GM23248 (cell line): ENCODE data around the gene SSUH2. TPM values are rescaled to one million over a fixed set of nuclear protein-coding genes. Genes with fewer than 3 reads are reported as not detected.

Experiments
- DNase-seq: peaks from one replicate; pipeline ENCODE4 v3.0.0-alpha.2; 2015
- H2AFZ ChIP-seq: fragments of 200-600 bp; sonication (generic); 2 replicates; pipeline ENCODE4 v1.6.1; 2016; ENCODE audit warnings: antibody characterized with exemption
- H3F3A ChIP-seq: fragments of 200-600 bp; sonication (generic); 2 replicates; pipeline ENCODE4 v1.6.1; 2016; ENCODE audit warnings: mild to moderate bottlenecking, antibody characterized with exemption, mixed run types; ENCODE audit not compliant: insufficient read depth
- H3K27ac ChIP-seq: fragments of 200-600 bp; sonication (generic); 2 replicates; pipeline ENCODE4 v1.5.1; 2016; ENCODE audit warnings: mild to moderate bottlenecking
- H3K27me3 ChIP-seq: fragments of 200-600 bp; sonication (generic); replicated peaks from 2 replicates; pipeline ENCODE4 v1.6.1; 2016; ENCODE audit warnings: mild to moderate bottlenecking; ENCODE audit not compliant: insufficient read depth
- H3K36me3 ChIP-seq: fragments of 200-600 bp; sonication (generic); 2 replicates; pipeline ENCODE4 v1.6.1; 2016; ENCODE audit warnings: low read depth, mild to moderate bottlenecking
- H3K4me1 ChIP-seq: fragments of 200-600 bp; sonication (generic); 2 replicates; pipeline ENCODE4 v1.6.1; 2016; ENCODE audit warnings: mild to moderate bottlenecking; ENCODE audit not compliant: insufficient read depth
- H3K4me2 ChIP-seq: fragments of 200-600 bp; sonication (generic); one replicate; pipeline ENCODE4 v1.6.1; 2016; ENCODE audit warnings: mild to moderate bottlenecking; ENCODE audit not compliant: unreplicated experiment
- H3K4me3 ChIP-seq: fragments of 200-600 bp; sonication (generic); 2 replicates; pipeline ENCODE4 v1.5.1; 2016; ENCODE audit warnings: mild to moderate bottlenecking
- H3K79me2 ChIP-seq: fragments of 200-600 bp; sonication (generic); 2 replicates; pipeline ENCODE4 v1.6.1; 2016; ENCODE audit warnings: mild to moderate bottlenecking; ENCODE audit not compliant: insufficient read depth
- H3K9ac ChIP-seq: fragments of 200-600 bp; sonication (generic); 2 replicates; pipeline ENCODE4 v1.6.1; 2016; ENCODE audit warnings: mild to moderate bottlenecking
- H3K9me2 ChIP-seq: fragments of 200-600 bp; sonication (generic); 2 replicates; pipeline ENCODE4 v1.6.1; 2016; ENCODE audit warnings: mixed run types, mild to moderate bottlenecking, moderate library complexity; ENCODE audit not compliant: insufficient read depth
- H3K9me3 ChIP-seq: fragments of 200-600 bp; sonication (generic); one replicate; pipeline ENCODE4 v1.6.1; 2017; ENCODE audit warnings: low read depth
- H4K20me1 ChIP-seq: fragments of 200-600 bp; sonication (generic); 2 replicates; pipeline ENCODE4 v1.6.0; 2016; ENCODE audit not compliant: insufficient read depth
- EZH2 ChIP-seq: fragments of 200-600 bp; sonication (generic); IDR thresholded peaks from 2 replicates; pipeline ENCODE4 v1.6.1; 2018; ENCODE audit warnings: antibody characterized with exemption, mild to moderate bottlenecking; ENCODE audit not compliant: insufficient read depth, poor library complexity, severe bottlenecking
- EZH2phosphoT487 ChIP-seq: fragments of 200-600 bp; sonication (generic); IDR thresholded peaks from 2 replicates; pipeline ENCODE4 v1.6.1; 2018; ENCODE audit warnings: antibody characterized with exemption, moderate library complexity, mild to moderate bottlenecking, low read depth; ENCODE audit not compliant: insufficient read depth
- WGBS, 2 experiments: methylation state at CpG; one replicate each; pipeline ENCODE4 v1.1.6; 2015 to 2017; ENCODE audit warnings: low lambda C conversion rate in 2 of 2, low coverage in 1 of 2; ENCODE audit errors: missing lambda C conversion rate in 2 of 2; 5-methylcytosine and 5-hydroxymethylcytosine counted together
- in situ Hi-C: fragments of 300-500 bp; cut with MboI; formaldehyde crosslinking; loops from 2 replicates; pipeline ENCODE4 v1.15.0; 2020
- polyA plus RNA-seq: library from polyadenylated mRNA; unstranded; fragments of >200 nt; fragmentation: Nextera tagmentation; extraction: Ambion mirVana; gene quantifications from 2 replicates; pipeline ENCODE4 v1.2.1, GENCODE V29; 2016
- total RNA-seq: library from RNA; depleted of rRNA; stranded (reverse); fragments of >200 nt; shearing (Covaris generic); gene quantifications from 2 replicates; pipeline ENCODE4 v1.2.3, GENCODE V29; 2014; rRNA removed

SSUH2 gene
- total and polyA plus RNA-seq, 2 experiments from 2014 or later, result 0.18 to 0.76 TPM

DNA sequence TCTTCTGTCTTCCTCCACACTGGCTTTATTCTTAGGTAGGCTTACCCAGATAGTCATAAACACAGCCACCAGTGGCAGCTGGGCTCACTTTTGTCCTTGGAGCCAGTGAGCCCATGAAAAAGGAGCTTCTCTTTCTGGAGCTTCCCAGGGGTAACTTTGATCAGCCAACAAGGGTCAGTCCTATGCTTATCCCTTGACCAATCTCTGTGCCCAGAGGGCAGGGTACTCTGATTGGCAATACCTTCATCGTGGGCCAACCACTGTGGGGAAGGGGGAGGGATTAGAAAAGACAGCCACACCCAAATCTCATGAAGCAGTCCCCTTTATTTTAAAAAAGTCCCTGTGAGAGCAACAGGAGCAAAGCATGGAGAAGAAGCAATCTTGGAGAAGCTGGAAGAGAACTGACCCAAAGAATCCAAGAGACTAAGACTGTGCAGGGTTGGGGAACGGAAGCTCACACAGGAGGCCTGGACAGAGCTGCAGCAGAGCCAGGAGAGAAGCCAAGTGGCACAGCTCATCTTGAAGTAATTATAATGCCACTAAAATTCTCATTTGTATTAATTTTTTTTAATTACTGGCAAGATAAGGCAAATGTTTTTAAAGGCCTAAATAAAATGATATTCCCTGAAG is 70.4 kb downstream of the SSUH2 start:
- H3K9me2 ChIP-seq, result 0 out of 2 replicates have a peak, but pooled peaks cover 3% of the 10 kb centered on the region
- no peaks in the 10 kb centered on the region for H4K20me1 ChIP-seq
- H3K27ac ChIP-seq, result no peak overlapping the region
- no peak overlapping the region for H3K4me2 ChIP-seq
- no peaks in the 10 kb centered on the region for H3K79me2 ChIP-seq
- no peaks in the 10 kb centered on the region for H3K27me3 ChIP-seq
- in situ Hi-C loops, result no loop called here
- H3K4me1 ChIP-seq, result peaks cover 34% of the 10 kb centered on the region
- no peak overlapping the region for H3K9ac ChIP-seq
- H2AFZ ChIP-seq, result no peak overlapping the region
- peaks cover 52% of the 10 kb centered on the region for H3F3A ChIP-seq
- peaks cover 20% of the 10 kb centered on the region for H3K36me3 ChIP-seq
- no peak overlapping the region for H3K4me3 ChIP-seq
- H3K9me3 ChIP-seq, result no peaks in the 10 kb centered on the region
- no peak for DNase-seq
- no peak for TF ChIP-seq EZH2
- TF ChIP-seq EZH2phosphoT487, result no peak
- 30 to 50% methylated on average over 2 of the region's 2 CpGs for WGBS, 2 experiments

DNA sequence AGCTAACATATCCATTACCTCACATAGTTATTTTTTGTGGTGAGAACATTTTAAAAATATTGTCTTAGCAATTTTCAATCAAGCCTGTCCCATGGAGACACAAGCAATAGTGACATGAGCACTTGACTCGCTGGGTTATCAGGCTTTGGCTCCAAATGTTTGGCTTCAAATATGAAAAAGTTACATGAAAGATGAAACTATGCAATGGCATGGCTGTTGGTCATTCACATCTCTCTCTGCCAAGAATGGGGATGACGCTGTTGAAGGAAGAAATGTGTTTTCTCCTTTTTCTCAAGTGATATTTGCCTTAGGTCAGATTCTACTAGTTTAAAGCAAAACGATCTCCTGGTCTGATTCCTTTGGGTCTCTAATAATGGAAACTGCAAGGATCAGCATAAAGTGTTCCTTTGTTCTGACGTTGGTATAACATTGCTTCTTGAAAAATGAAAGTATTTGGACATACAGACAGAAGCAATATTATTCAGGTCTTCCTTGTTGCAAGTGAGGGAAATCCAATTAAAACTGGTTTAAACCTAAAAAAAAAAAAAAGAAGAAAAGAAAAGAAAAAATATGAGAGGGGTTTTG is 71.2 kb downstream of the SSUH2 start:
- Histone ChIP-seq H3K9ac (no peak overlapping the region), H3K36me3 (peaks cover 26% of the 10 kb centered on the region), H4K20me1 (no peaks in the 10 kb centered on the region), H3K4me2 (peak overlapping the region; percentile 5), H3K9me3 (no peaks in the 10 kb centered on the region), H3K9me2 (0 out of 2 replicates have a peak, but pooled peaks cover 3% of the 10 kb centered on the region), H3F3A (peaks cover 59% of the 10 kb centered on the region), H3K27ac (no peak overlapping the region; the same call in 1 of the 2 replicates), H3K4me3 (no peak overlapping the region), H2AFZ (no peak overlapping the region), H3K79me2 (no peaks in the 10 kb centered on the region), H3K4me1 (peaks cover 34% of the 10 kb centered on the region), H3K27me3 (no peaks in the 10 kb centered on the region)
- in situ Hi-C loops, result no loop called here
- TF ChIP-seq EZH2, result no peak
- no peak for TF ChIP-seq EZH2phosphoT487
- 19 to 26% methylated on average over 4 of the region's 4 CpGs for WGBS, 2 experiments
- peak; percentile 56 for DNase-seq

DNA sequence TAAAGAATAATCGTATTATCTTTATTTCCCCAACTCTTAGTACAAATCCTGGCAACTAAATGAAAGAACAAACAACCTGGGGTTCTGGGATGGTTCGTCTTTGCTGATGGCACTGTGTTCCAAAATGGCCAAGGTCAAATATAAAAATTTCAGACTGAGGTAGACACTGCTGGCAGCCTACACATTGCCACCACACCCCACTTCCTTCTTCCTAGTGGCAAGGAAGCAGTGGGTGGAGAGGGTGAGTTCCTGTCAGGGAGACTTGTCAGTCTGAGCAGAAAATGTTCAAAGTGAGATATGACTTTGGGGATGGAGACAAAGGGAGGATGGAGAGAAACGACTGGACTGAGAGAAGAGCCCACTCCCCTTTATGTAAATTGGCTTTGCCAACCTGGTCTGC is 73.3 kb downstream of the SSUH2 start:
- no peaks in the 10 kb centered on the region for H3K79me2 ChIP-seq
- in situ Hi-C loops, result no loop called here
- 0 out of 2 replicates have a peak, but pooled peaks cover 3% of the 10 kb centered on the region for H3K9me2 ChIP-seq
- no peak overlapping the region for H3K4me2 ChIP-seq
- peaks cover 22% of the 10 kb centered on the region for H3K4me1 ChIP-seq
- DNase-seq, result no peak
- no peaks in the 10 kb centered on the region for H3K9me3 ChIP-seq
- peaks cover 39% of the 10 kb centered on the region for H3F3A ChIP-seq
- H3K27me3 ChIP-seq, result no peaks in the 10 kb centered on the region
- WGBS, 2 experiments, result 63 to 64% methylated on average over 3 of the region's 3 CpGs
- H2AFZ ChIP-seq, result no peak overlapping the region
- H4K20me1 ChIP-seq, result no peaks in the 10 kb centered on the region
- TF ChIP-seq EZH2 (no peak), EZH2phosphoT487 (no peak)
- H3K4me3 ChIP-seq, result no peak overlapping the region
- no peak overlapping the region for H3K9ac ChIP-seq
- no peak overlapping the region for H3K27ac ChIP-seq
- H3K36me3 ChIP-seq, result peaks cover 48% of the 10 kb centered on the region

Other genes starting within 250 kb of the SSUH2 start
- 149 and 259 TPM in 2 replicates for gene LMCD1, start 143.0 kb downstream of the SSUH2 start, total RNA-seq
- gene LMCD1, start 143.0 kb downstream of the SSUH2 start, polyA plus RNA-seq, result 187 and 189 TPM in 2 replicates
- gene CAV3, start 89.0 kb upstream of the SSUH2 start, total RNA-seq, result not detected in 2 replicates
- 0.15 TPM in 1 of 2 replicates, not detected in the other for gene CAV3, start 89.0 kb upstream of the SSUH2 start, polyA plus RNA-seq
- 269 and 340 TPM in 2 replicates for gene OXTR, start 124.8 kb upstream of the SSUH2 start, total RNA-seq
- gene OXTR, start 124.8 kb upstream of the SSUH2 start, polyA plus RNA-seq, result 123 and 128 TPM in 2 replicates